Measurements from ENCODE around the gene TNNI2.

DNA sequence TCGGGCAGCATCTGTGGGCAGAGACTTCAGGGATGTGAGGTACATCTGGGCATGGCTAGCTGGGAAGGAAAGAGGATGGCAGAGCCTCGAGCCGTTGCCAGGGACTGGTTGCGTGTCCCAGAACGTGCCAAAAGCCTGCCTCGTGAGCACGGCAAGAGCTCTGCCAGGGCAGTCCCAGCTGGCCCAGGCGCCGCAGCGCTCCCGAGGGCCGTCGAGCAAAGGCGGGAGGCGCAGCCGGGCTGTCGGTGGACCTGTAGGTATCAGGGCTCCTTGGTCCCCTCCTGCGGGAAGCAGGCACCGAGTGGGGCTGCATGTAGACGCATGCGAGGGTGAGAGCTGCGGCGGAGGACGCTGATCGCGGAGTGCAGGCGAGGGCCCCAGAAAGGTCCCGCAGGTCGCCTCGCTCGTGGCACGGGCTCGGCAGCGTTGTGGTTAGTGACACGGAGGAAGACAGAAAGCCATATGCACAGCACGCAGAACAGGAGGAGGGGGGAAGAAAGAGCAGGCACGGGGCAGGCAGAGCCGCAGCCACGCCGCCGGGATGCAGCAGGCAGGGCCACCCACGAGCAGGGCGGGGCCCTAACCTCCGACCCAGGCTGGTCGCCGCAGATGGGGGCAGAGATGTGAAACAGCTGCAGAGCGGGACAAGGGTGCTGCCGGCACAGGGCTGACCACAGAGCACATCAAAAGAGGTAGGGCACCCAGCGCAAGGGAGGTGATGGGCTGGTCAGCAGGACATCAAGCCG lies 32.1 kb downstream of the TNNI2 start:
- TF ChIP-seq, protein P1, sequence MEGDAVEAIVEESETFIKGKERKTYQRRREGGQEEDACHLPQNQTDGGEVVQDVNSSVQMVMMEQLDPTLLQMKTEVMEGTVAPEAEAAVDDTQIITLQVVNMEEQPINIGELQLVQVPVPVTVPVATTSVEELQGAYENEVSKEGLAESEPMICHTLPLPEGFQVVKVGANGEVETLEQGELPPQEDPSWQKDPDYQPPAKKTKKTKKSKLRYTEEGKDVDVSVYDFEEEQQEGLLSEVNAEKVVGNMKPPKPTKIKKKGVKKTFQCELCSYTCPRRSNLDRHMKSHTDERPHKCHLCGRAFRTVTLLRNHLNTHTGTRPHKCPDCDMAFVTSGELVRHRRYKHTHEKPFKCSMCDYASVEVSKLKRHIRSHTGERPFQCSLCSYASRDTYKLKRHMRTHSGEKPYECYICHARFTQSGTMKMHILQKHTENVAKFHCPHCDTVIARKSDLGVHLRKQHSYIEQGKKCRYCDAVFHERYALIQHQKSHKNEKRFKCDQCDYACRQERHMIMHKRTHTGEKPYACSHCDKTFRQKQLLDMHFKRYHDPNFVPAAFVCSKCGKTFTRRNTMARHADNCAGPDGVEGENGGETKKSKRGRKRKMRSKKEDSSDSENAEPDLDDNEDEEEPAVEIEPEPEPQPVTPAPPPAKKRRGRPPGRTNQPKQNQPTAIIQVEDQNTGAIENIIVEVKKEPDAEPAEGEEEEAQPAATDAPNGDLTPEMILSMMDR (IDR thresholded peaks at IDR 0.05; ENCODE audit: low read depth, low read length): no peak
- TF ChIP-seq POLR2A (IDR thresholded peaks at IDR 0.05; ENCODE audit: extremely low read depth, insufficient read length): no peak

All from NB4 (cell line).